Measurements from ENCODE around the gene PRDM2.

- TF ChIP-seq CTCF (optimal IDR thresholded peaks at IDR 0.05 in 1 of 3, IDR thresholded peaks at IDR 0.05 in 1 of 3, conservative IDR thresholded peaks at IDR 0.05 in 1 of 3; ENCODE audit: extremely low read depth in 1 of 3, insufficient read depth in 2 of 3, low read length in 3 of 3), result no peak
- no peak for TF ChIP-seq EZH2 (IDR thresholded peaks at IDR 0.05; ENCODE audit: low read length)
Measured at GRCh38 chr1:13752852-13753251, 52.9 kb downstream of the PRDM2 start.

Measured in keratinocyte (primary cell).